Measurements from ENCODE around the gene SLC39A11. TPM values are rescaled to one million over a fixed set of nuclear protein-coding genes. Genes with fewer than 3 reads are reported as not detected.

The SLC39A11 gene, protein sequence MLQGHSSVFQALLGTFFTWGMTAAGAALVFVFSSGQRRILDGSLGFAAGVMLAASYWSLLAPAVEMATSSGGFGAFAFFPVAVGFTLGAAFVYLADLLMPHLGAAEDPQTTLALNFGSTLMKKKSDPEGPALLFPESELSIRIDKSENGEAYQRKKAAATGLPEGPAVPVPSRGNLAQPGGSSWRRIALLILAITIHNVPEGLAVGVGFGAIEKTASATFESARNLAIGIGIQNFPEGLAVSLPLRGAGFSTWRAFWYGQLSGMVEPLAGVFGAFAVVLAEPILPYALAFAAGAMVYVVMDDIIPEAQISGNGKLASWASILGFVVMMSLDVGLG
- total RNA-seq (10 to 100 TPM; 18.0 to 18.6 TPM), polyA plus RNA-seq (ENCODE audit: insufficient read depth, low read depth, low replicate concordance) (11.4 TPM)
- long read RNA-seq, donor 1, partial matches to known transcripts, result 0 of 3 reads
- long read RNA-seq, donor 1, other reads (novel, unspliced or antisense), result 0 of 3 reads
- long read RNA-seq, donor 2, partial matches to known transcripts, result 0 of 1 reads
- long read RNA-seq, donor 2, other reads (novel, unspliced or antisense), result 0 of 1 reads

DNA sequence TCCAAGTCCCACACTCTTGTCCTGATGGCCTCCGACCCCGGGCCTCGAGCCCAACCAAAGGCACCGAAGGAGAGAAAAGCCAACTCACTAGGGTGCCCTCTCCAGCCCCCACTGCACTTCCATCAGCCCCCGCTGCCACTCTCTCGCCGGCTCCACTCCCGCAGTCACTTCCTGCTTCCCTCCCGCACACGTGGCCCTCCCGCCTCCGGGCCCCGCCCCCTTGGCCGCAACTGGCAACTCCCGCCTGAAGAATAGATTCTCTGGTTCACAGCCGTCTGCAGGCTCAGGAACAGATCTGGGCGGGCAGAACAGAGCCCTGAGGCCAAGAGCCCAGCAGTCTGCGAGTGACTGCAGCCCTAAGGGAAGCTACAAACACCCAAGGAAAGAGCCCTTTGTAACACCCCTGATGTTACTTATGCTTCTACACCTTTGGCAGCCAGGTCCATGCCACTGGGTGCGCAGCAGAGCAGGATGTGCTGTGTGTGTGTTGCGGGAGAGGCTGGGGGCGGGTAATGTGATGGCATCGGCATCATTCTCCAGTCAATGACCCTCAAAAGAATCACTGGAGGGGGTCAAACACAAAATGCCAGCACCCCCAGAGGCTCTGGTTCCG is at the start of gene SLC39A11:
TSS of gene SLC39A11 (minus strand) at position 166 of the 613 bp plus-strand sequence. CDS start 3,924 bp downstream, outside the sequence.
- peaks cover 10% of the 10 kb centered on the region for H3K4me1 ChIP-seq
- no peaks in the 10 kb centered on the region for H3K36me3 ChIP-seq (ENCODE audit: low read depth, missing control alignments)
- WGBS, 2 donors, result 6 to 9% methylated on average over 19 to 23 of the region's 23 CpGs
- peak within 1 kb of the TSS; percentile 58 to 70 for H3K4me3 ChIP-seq
- peak within 1 kb of the TSS; percentile 33 to 54 for H3K27ac ChIP-seq
- TF ChIP-seq, protein P1, sequence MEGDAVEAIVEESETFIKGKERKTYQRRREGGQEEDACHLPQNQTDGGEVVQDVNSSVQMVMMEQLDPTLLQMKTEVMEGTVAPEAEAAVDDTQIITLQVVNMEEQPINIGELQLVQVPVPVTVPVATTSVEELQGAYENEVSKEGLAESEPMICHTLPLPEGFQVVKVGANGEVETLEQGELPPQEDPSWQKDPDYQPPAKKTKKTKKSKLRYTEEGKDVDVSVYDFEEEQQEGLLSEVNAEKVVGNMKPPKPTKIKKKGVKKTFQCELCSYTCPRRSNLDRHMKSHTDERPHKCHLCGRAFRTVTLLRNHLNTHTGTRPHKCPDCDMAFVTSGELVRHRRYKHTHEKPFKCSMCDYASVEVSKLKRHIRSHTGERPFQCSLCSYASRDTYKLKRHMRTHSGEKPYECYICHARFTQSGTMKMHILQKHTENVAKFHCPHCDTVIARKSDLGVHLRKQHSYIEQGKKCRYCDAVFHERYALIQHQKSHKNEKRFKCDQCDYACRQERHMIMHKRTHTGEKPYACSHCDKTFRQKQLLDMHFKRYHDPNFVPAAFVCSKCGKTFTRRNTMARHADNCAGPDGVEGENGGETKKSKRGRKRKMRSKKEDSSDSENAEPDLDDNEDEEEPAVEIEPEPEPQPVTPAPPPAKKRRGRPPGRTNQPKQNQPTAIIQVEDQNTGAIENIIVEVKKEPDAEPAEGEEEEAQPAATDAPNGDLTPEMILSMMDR (IDR thresholded peaks at IDR 0.05), result peak in 1 of 3 experiments; percentile 18
- no peak for TF ChIP-seq POLR2A (IDR thresholded peaks at IDR 0.05)
- peak; percentile 96 for DNase-seq
- intact Hi-C loops (cut with DNase I; ENCODE audit: low total_unique reads), result no loop called here
- H3K9me3 ChIP-seq, result no peaks in the 10 kb centered on the region
- H3K27me3 ChIP-seq, result no peaks in the 10 kb centered on the region

DNA sequence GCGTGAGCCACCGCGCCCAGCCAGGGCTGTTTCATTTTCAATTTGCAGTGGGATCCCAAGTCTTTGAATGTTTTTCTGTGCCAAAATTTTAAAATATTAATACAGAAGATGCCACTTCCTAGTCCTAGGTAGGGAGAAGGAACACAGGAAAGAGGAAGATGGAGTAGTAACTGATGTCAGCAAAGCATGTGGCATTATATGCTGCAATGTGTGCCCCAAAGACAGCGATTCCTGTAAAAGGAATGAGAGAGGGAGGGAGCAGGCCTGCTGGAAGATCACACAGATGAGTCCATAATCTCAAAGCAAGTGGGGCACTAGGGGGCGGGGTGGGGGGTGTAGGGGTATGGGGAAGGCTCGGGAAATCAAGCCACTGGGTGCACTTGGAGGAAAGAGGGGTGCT is 48.9 kb upstream of the SLC39A11 start:
- DNase-seq, result no peak
- TF ChIP-seq, protein P1 (IDR thresholded peaks at IDR 0.05), result no peak
- no peak for TF ChIP-seq POLR2A (IDR thresholded peaks at IDR 0.05)
- Histone ChIP-seq H3K9me3 (no peaks in the 10 kb centered on the region), H3K36me3 (ENCODE audit: low read depth, missing control alignments) (no peaks in the 10 kb centered on the region), H3K4me3 (no peak overlapping the region), H3K27ac (no peak overlapping the region), H3K4me1 (no peaks in the 10 kb centered on the region), H3K27me3 (no peaks in the 10 kb centered on the region)
- intact Hi-C loops (cut with DNase I; ENCODE audit: low total_unique reads), result no loop called here
- WGBS, 2 donors, result 77 to 89% methylated on average over 6 of the region's 6 CpGs

DNA sequence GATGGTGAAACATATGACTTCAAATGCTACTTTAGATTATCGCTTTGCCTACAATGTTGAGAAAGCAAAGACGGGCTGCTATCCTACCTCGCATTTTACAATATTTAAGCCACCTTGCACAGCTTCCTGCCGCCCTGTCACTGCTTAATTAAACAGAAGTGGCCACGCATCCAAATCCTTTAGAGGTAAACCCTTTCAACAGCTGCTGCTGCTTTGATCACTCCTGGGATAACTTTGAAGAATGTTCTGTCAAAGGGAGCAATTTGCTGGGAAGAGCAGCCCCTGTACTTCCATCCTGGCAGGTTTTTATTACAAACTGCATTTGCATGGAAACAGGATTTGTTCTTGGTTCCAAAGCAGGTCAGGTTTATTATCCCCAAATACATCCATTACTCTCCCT is 48.1 kb upstream of the SLC39A11 start:
- H3K27ac ChIP-seq, result no peak overlapping the region
- intact Hi-C loops (cut with DNase I; ENCODE audit: low total_unique reads), result no loop called here
- H3K27me3 ChIP-seq, result no peaks in the 10 kb centered on the region
- no peaks in the 10 kb centered on the region for H3K36me3 ChIP-seq (ENCODE audit: low read depth, missing control alignments)
- 55 to 63% methylated on average over 5 of the region's 5 CpGs for WGBS, 2 donors
- no peak for DNase-seq
- no peaks in the 10 kb centered on the region for H3K4me1 ChIP-seq
- no peak overlapping the region for H3K4me3 ChIP-seq
- TF ChIP-seq POLR2A (IDR thresholded peaks at IDR 0.05), result no peak
- TF ChIP-seq, protein P1 (IDR thresholded peaks at IDR 0.05), result no peak
- no peaks in the 10 kb centered on the region for H3K9me3 ChIP-seq

DNA sequence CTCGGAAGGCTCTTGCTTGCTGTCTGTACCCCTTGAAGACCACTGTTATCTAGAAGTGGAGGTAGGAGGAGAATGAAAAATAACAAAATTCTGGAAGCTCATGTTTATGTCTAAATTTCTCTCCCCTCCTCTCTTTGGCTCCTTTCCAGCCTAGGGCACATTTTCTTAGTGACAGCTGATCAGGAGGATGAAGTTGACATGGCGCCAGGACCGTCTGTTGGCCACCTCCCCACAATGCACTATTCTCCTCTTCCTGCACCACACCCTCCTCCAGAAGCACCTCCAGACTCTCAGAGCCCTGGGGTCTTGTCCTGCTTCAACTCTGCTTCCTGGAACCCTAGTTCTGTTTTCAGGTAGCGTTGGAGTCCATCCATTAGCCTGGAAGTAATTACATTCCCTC is 46.8 kb upstream of the SLC39A11 start:
- Histone ChIP-seq H3K9me3 (no peaks in the 10 kb centered on the region), H3K4me1 (no peaks in the 10 kb centered on the region), H3K27me3 (no peaks in the 10 kb centered on the region), H3K36me3 (ENCODE audit: low read depth, missing control alignments) (no peaks in the 10 kb centered on the region), H3K4me3 (no peak overlapping the region), H3K27ac (no peak overlapping the region)
- 62 to 65% methylated on average over 4 of the region's 4 CpGs for WGBS, 2 donors
- DNase-seq, result no peak
- TF ChIP-seq POLR2A (IDR thresholded peaks at IDR 0.05), result no peak
- TF ChIP-seq, protein P1 (IDR thresholded peaks at IDR 0.05), result no peak
- intact Hi-C loops (cut with DNase I; ENCODE audit: low total_unique reads), result no loop called here

Data from testis (tissue), 5 donors.